HG03439 (cell line): ENCODE results near the gene MGAT4B.
A peak's percentile ranks its signal among the peaks of the same experiment; 100 is the strongest.

Source experiments
- ATAC-seq: cut with Tn5 transposase; IDR thresholded peaks from one replicate; pipeline ENCODE4 v1.9.1; 2021; ENCODE audit warnings: mild to moderate bottlenecking, moderate library complexity; ENCODE audit not compliant: unreplicated experiment

MGAT4B gene

DNA sequence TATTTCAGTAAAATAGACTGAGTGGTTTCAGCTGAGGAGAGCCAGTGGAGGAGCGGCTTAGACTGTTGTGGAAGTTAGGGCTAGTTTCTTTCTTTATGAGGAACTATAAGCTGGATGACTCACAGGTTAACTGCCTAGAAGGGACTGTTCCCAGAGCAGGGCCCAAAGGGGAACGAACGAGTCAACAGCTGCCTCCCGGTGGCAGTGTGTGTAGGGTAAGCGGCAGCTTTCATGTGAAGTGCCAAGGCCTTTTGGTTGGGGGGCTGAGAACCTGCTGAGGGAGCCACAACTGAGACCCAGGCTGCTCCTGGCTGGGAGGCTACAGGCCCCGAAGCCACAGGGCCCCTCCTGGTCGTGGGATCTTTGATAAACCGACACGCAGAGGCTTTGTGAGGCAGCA, 21.0 kb upstream of the MGAT4B start:
- no peak for ATAC-seq

DNA sequence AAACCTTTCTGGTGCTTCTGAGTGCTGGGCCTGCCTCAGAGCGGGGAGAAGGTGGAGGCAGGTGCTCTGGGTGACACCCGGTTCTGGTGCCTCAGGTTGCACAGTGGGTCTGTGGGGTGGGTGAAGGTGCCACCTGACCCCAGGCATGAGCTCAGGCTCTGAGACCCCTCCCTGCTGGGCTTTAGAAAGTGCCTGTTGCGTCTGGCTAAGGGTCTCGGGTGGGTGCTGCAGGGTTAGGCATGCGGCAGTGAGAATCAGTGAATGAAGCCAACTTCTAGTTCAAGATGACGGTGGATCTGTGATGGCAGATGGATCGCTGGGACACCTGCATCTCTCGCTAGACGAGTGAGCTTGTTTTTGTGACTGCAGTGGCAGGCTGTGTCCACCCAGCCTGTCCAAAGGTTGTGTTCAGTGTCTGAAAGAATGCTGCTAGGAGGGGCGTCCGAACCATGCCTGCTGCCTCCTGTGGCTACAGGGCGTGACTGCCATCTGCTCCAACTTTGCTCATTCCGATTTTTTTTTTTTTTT, 19.1 kb upstream of the MGAT4B start:
- no peak for ATAC-seq

DNA sequence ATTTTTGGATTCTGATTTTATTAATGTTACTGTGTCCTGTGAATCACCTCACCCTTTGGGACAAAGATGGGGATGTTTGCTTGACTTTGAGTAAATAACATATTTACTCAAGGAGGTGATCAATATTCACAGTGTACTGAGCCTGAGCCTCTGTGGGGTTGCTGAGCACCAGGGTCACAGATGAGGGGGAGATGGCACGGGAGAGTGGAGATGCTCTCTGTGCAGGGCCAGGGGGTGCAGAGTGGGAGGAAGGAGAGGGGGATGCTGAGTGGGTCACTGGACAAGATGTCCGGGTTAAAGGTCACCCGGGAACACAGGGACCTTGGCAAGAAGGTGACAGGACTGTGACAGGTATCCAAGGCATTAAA, 18.1 kb upstream of the MGAT4B start:
- no peak for ATAC-seq

DNA sequence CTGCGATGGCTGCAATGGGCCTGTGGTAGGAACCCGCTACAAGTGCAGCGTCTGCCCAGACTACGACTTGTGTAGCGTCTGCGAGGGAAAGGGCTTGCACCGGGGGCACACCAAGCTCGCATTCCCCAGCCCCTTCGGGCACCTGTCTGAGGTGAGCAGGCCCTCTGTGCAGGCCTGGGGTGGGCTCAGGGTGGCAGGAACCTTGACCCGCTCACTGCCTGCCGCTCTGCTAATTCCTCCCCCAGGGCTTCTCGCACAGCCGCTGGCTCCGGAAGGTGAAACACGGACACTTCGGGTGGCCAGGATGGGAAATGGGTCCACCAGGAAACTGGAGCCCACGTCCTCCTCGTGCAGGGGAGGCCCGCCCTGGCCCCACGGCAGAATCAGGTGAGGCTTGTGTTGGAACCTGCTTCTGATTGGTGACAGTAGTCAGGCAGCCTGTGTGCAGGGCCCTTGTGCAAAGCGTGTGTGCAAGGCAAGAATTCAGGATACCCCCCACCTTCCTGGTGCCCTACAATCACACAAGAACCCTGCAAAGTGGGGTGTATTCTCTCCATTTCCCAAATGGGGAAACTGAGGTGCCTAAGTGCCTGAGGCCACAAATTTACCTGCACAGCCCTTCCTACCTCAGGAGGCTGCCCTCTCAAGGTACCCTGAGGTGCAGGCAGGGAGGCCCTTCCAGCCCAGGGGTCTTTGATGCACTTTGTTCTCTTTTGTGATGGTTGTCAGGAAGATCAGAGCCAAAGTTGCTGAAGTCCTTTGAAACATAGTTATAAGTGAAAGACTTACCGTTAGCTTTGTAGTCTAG, 17.5 kb upstream of the MGAT4B start:
- ATAC-seq, result no peak

DNA sequence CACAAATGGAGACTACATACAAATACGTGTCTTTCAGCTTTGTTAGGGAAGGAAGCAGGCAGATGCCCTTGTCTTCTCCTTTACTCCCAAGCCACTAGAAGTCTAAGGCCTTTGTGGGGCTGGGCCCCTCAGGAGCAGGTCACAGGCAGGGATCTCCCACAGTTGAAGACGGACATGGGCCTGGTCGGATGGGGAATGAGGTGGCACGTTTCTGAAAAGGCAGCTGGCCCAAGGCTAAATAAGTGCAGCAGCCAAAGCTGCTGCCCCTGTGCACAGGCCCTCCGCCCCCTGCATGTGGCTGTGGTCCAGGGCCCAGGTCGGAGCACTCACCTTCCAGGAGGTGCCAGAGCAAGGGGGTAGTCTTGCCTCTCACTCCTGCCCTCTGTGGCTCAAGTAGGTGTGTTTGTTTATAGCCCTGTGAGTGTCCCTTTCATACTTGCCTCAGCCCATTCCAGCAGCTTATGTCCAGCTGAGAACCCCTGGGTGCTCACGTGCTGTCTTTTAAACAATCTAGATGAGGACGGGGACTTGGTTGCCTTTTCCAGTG, 15.9 kb upstream of the MGAT4B start:
- no peak for ATAC-seq

DNA sequence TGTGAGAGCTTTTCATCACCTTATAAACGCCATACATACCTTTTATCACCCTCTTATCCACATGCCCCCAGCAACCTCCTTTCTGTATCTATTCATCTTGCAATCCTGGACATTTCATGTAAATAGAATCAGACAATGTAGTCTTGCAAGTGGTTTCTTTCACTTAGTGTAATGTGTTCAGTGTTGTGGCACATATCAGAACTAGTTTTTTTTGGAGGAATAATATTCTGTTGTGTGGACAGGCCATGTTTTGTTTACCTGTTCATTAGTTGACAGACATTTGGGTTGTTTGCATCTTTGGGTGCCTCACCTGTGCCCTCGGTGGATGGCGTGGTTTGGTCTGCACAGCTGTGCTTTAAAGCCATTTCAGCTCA, 15.4 kb upstream of the MGAT4B start:
- ATAC-seq, result no peak

DNA sequence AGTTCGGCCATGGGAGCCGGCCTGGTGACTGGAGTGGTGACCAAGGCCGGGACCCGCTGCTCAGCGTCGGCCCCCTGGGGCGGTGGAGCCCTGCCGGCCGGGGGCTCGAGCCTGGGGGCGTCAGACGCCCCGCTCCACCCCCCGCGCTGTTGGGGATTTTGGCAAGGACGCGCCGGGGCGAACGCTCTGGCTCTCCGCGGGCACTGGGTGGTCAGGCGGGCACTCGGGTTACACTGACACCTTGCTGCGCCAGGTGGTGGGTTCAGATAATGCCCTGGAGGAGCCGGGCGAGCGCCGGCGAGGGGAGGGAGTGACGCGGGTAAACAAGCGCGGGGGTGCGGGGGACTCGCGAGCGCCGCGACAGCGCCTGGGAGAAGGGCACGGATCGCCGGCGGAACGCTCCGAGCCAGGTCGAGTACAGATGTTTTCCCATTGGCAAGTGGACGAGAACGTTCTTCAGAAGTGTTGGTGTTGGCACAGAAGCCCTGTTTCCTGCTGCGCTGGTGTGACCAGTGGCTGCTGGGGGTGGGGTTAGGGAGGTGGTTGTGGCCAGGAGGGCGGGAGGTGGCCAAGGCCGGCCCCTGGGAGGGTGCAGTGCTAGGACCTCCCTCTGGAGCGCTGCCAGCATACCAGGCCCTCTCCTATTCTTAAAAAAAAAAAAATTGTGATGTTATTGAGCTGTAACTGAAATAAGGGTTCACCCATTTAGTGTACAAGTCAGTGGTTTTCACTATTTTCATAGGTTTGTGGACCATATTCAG, 14.8 kb upstream of the MGAT4B start:
- peak; percentile 36 for ATAC-seq

DNA sequence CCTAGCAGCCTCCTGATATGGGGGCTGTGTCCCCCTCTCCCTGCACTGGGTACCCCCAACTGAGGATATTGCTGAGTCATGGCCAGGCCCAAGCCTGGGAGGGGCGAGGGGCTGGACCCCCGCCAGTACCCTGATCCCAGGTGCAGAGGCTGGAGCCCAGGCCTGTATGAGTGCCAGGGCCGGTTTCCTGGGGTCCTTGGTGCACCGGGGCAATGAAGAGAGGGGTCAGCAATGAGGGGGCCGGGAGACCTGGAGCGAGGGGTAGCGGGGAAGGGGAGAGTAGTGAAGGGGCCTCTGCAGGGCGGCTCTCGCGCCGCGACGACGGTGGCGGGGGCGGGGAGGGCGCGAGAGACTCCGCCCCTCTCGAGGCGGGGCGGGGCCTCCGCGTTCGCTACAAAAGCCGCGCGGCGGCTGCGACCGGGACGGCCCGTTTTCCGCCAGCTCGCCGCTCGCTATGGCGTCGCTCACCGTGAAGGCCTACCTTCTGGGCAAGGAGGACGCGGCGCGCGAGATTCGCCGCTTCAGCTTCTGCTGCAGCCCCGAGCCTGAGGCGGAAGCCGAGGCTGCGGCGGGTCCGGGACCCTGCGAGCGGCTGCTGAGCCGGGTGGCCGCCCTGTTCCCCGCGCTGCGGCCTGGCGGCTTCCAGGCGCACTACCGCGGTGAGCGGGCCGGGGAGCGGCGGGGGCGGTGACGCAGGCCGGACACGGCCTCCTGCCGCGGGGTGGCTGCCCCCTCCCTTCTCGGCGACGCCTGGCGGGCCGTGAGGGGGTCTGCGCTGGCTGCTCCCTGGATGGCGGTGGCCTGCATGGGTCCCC, 14.0 kb upstream of the MGAT4B start, which contains the start of gene SQSTM1:
Gene SQSTM1, plus strand, starts transcription at position 423 of the 815 bp plus-strand sequence. Its CDS starts 32 bp downstream, at position 455.
- ATAC-seq, result peak; percentile 36

DNA sequence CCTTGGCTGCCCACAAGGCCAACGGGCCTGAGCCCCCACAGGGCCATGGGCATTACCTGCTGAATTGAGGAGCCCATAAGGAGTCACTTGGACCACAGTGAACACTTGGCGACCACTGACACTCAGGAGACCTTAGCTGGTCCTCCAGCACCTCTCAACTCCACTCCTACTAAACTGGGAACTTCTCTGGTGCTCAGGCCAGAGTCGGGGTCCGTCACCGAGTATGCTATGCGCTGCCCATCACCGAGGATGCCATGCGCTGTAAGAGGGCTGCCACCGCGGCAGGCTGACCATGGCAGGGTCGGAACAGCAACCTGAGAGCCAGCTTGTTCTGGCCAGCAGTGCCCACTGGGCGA, 13.4 kb upstream of the MGAT4B start:
- ATAC-seq, result no peak

DNA sequence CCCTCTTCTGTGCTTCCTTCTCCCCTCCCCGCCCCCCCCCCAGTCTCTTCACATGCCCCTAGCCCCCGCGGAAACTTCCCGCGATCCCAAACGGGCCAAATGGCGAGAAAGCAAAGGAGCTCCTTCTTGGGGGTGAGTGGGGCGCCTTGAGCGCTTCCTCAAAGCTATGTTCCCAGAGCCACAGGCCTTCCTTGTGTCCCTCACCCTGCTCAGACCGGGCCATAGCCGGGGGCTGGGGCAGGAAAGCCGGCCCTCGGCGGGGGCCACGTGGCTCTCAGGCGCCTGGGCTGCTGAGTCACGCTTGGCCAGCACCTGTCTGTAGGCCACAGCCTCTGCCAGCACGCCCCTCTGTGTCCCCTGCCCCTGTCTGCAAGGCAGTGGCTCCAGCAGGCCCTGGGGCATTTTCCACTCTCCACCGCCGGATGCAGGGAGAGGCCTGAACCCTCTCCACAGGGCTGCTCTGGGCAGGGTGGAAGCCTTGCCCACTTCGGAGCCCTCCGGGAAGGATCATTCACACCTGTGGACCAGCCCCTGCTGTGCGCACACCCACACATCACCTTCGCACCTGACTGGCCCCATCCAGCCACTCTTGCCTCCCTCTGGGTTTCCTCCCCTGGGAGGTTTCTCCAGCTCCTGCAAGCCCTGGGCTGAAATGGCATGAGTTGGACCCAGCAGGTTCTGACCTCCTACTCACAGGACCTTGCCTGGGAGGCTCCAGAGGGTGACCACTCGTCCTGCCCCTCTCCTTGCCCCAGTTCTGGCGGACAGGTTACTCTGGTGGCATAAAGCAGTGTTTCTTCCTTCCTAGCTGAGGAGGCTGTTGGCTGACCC, 12.8 kb upstream of the MGAT4B start:
- ATAC-seq, result peak; percentile 8

DNA sequence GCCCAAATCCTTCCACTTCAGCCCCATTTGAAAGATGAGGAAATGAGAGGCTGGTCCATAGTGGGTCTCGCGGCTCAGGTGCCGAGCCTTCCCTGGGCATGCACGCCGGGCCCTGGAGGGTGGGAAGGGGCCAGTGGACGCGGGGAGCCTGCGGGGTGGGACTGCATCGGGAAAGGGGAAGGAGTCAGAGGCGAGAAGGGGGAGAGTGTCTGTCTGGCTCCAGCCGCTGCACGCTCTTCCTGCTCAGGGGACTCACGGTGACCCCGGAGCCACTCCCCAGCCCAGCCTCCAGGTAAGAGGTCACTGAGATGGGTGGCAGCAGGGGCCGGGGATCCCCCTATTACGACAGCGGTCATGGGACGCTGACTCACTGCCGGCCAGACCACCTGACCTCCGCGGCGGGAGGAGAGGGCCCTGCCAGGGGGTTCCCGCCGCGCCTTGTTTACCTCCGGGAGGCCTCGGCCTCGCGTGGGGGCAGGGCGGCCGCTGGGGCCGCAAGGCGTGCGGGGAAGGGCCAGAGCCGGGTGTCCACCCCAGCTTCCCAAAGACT, 12.2 kb upstream of the MGAT4B start:
- peak; percentile 64 for ATAC-seq

DNA sequence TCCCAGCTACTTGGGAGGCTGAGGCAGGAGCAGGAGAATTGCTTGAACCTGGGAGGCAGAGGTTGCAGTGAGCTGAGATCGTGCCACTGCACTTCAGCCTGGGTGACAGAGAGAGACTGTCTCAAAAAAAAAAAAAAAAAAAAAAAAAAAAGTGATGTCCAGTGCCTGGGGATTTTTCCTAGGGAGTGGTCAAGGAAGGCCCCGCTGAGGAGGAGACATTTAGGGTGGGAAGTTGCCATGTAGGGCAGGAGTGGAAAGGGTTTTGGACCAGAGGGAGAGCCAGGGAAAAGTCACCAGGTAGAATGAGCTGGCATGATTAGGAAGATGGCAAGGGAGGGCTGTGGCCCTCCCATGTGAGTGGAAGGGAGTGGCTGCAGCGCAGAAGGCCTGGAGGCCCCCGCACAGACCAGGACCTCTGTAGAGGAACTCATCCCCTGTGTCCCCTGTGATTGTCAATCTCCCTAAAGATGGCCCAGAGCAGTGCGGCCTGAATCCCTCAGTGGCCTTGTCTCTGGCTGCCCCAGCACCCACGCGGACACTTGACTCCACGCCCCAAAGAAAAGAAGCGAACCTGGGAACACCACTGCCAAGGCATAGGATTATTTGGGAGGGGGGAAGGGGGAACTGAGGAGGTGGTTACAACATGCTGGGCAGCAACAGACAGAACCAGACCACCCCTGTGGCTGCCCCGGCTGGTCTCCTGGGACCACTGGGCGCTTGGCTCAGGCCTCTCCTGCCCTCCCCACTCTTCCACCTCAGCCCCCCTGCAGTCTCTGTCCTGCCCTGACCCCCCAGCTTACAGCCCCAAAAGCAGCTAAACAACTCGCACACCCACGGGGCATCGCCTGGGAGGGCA, 11.5 kb upstream of the MGAT4B start:
- no peak for ATAC-seq

DNA sequence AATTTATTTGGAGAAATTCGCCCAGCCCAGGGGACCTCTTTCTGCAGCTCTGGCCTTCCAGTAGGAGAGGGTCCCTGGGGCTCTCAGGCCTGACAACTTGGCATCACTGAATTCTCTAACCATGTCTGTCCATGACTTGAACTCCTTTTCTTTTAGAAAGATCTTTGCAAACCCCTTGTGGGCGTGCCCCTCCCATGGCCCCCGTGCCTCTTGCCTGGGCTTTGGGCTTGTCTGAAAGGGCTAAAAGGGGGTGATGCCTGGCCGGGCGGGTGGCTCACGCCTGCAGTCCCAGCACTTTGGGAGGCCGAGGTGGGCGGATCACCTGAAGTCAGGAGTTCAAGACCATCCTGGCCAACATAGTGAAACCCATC, 10.8 kb upstream of the MGAT4B start:
- no peak for ATAC-seq

DNA sequence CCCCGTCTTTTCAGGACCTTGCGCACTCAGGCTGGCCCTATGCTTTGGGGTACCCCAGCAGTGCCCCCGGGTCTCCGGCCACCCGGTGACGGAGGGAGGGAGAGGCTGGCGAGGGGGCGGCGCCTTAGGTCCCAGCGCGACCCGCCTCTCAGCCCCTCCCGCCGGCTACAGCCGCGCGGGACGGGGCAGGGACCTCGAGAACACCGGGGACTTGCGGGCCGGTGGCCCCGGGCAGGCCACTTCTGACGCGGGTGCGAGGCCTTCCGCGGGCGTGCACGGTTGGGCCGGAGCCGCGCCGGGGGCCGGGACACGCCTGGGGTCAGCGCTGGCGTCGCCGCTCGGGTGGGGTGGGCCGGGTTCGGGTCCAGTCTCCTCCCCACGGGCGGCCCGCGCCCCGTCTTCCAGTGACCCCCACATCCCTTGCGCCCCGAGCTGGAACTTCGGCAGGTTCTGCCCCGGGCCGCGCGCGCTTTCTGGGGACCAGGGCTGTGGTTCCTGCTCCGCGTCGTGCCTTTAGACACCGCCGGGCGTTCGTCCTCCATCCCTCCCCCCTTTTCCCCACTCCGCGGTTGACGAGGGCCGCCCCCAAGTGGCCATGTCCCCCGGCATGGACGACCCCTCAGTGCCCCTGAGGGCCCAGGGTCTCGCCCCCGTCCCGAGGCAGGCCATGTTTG, 10.3 kb upstream of the MGAT4B start:
- ATAC-seq, result no peak

DNA sequence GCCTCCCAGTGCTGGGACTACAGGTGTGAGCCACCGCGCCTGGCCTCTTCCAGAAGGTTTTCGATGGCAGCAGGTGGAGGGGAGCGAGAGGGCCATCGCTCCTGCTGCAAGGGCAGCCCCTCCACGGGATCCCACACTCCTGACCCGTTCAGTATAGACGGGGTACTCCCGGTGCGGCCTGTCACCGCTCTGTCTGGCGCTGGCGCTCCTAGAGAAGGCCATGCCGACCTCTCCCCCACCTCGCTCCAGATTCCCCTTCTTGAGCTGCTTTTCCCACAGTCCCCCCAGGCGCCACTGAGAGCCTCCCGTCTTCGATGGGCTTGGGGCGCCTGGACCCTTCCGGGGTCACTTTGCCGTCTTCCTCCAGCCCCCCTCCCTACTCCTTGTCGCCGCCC, 9.7 kb upstream of the MGAT4B start:
- no peak for ATAC-seq

DNA sequence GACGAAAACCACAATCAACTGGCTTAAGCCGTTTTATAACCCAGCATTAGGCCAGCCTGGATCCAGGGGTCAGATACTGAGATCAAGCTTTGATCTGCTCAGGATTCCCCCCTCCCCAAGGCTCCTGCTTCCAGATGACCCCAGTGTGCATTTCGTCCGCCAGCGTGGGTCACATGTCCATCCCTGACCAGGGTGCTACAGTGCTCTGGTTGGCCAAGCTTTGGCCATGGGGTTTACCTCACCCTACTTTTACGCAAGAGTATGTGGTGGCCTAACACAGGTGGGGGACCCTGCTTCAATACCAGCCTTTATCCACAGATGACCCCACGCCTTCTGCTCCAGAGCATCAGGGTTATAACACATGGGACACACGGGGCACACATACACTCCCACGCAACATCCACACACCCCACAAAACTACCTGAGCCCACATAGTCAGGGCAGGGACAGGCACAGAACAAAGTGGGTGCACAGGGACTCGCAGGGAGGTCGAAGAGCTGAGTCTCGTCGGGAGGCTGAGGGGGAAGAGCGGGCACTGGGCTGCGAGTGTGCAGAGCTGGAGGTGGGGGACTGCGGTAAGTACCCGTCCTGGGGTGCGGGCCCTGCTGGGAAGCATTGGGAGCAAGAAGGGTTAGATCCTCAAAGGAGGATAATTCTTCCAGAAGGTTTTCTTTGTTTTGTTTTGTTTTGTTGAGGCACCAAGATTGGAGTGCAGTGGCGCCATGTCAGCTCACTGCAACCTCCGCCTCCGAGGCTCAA, 9.0 kb upstream of the MGAT4B start:
- no peak for ATAC-seq

DNA sequence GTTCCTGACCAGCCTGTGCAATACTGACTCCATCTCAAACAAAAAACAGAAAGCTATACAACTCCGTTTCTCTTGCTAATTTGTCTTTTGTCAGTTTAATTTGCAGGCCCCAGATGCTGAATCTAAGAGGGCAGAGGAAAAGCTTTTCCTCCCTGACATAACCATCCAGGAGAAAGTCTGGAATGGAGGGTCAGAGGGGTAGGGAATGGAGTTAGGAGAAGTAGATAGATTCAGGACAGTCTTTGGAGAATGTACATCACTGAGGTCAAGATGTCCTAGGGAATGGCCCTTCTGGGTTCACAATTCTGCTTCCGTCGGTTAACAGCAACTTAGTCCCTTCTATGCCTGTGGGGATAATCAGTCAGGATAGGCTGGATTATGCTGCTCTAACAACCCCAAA, 7.4 kb upstream of the MGAT4B start:
- no peak for ATAC-seq
